LNCAP (cell line): Measurements from ENCODE around the gene SHFL.

Source experiments
- CTCF ChIP-seq: fragments of 450-650 bp; IDR thresholded peaks from 2 replicates; pipeline ENCODE4 v1.5.1; 2017; ENCODE audit warnings: mild to moderate bottlenecking

SHFL gene

DNA sequence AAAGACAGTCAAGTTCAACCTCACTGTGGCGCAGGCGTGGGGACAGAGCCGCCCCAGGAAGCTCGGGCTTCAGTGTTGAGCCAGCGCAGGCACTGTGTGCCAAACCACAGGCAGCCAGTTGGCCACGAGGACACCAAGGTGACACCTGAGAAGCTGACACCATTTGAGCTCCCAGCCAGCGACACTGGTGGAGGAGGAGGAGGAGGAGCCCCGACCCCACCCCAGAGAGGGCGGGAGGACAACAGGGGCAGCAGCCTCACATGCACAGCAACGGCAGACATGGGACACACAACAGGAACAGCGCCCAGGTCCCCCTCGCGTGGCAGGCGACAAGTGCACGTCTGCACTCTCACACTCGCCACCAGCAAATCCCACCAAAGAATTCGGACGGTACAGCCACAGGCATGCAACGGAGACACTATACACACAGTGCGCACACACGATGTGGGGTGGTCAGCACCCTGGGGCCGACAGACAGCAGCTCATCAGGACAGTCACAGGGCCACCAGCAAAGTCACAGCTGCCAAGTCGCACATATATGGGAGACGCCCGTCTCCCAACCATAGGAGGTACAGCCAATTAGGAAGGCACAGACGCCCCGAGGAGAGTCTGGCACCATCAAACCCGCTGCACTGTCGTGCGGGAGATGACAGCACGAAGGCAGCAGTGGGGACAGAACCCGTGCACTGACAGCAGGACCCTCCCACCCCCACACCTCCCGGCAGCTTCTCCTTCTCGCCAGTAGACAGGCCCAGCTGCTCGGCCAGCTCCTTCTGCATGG lies 30.2 kb downstream of the SHFL start:
- TF ChIP-seq CTCF, result no peak

GRCh38 chr19:10116866-10117616 lies 30.9 kb downstream of the SHFL start:
- TF ChIP-seq CTCF, result no peak

DNA sequence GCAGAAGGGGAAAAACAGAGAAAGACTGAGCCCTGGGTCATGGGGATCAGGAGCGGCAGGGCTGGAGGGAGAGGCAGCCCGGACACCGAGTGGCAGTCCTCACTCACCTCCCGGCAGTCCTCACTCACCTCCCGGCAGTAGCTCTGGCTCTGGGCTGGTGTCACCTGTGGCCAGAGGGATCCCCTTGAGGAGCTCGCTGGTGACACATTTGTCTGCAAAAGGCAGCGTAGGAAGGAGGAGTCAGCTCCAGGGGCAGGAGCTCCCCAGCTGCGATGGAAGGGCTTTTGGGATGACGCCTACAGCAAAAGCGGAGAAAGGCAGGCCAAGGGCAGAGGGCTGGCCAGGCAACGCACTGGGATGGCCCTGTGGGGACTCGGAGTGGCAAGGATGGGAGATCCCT lies 32.8 kb downstream of the SHFL start:
- TF ChIP-seq CTCF, result no peak

DNA sequence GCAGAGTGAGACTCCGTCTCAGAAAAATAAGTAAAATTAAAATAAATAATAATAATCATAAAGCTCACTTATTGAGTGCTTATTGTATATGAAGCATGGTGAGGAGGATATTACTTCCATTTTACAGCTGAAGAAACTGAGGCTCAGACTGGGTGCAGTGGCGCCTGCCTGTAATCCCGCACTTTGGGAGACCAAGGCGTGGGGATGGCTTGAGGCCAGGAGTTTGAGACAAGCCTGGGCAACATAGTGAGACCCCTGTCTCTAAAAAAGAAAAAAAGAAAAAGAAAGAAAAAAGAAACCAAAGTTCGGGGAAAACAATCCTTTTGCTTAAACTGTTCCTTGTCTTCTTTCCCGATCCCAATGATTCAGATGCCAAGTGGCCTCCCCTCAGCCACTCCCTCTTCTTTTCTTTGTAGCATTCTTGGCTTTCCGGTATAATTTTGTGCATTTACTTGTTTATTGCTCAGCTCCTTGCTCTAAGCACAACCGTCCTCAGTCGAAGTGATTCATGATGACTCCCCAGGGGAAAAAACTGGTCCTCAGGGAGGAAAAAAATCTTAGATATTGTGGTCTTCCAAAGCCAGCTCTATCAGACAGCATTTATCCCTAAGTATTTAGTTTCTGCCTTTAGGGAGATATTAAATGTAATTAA lies 34.5 kb downstream of the SHFL start:
- no peak for TF ChIP-seq CTCF

DNA sequence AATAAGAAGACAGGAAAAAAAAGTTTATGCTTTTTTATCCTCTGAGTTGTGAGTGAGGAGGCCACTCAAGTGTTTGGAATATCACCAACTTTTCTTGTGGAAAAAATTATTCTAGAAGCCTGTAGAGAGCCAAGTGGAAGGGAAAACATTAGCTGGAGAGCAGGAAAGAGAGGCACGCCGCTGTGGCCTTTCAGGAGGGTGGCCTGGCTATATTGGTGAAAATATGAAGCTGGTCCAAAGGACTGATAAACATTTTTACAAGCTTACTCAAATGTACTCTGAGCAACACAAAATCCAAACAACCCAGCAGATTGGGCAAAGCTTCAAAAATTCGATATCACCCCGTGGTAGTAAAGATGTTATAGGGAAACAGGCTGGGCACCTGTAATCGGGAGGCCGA lies 35.9 kb downstream of the SHFL start:
- no peak for TF ChIP-seq CTCF

DNA sequence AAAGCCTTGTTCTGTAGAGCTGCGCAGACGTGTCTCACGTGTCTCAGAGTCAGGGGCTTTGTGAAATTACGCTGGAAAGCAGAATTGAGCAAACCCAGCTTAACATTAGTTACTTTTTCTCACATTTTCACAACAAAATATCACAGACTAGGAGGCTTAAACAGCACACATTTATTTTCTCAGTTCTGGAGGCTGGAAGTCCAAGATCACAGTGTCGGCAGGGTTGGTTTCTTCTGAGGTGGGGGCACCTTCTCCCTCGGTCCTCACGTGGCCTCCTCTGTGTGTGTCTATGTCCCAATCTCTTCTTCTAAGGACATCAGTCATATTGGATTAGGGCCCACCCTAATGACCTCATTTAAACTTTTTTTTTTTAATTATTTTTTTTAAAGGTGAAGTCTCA lies 38.3 kb downstream of the SHFL start:
- no peak for TF ChIP-seq CTCF

DNA sequence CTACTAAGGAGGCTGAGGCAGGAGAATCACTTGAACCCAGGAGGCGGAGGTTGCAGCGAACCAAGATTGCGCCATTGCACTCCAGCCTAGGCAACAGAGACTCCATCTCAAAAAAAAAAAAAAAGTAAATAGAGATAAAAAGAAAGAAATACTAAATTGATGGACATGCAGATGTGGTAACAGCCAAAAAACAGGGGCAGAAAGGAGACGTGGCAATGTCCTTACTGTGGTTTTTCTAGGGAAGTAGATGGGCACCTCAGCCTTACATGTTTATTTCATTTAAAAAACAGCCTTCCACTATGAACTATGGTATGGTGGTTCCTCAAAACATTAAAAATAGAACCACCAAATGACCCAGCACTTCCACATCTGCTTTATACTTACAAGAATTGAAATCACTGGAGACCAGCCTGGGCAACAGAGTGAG lies 40.1 kb downstream of the SHFL start:
- no peak for TF ChIP-seq CTCF
